Ovary (tissue), 3 donors: ENCODE measurements around the gene POGZ.

Source experiments
- CTCF ChIP-seq, 3 donors: fragments of 450-650 bp in 2 of 3; fragments of 200-600 bp in 1 of 3; IDR thresholded peaks; one replicate each; pipeline versions ENCODE4 v1.5.1 to v1.8.0; 2016 to 2022; ENCODE audit warnings: antibody characterized with exemption in 3 of 3, mild to moderate bottlenecking in 1 of 3
- POLR2A ChIP-seq: fragments of 450-650 bp; IDR thresholded peaks from one replicate; pipeline ENCODE4 v1.6.1; 2017; ENCODE audit warnings: antibody characterized with exemption, mild to moderate bottlenecking, moderate library complexity
- donor health status: DM: no; HTN: no; CAD: no.

GRCh38 chr1:151406176-151406575, 53.1 kb downstream of the POGZ start:
- TF ChIP-seq CTCF (IDR thresholded peaks at IDR 0.05) (no peak), POLR2A (no peak)
